Testis (tissue), 3 donors: ENCODE measurements around the gene SOCS6. TPM values are rescaled to one million over a fixed set of nuclear protein-coding genes. Genes with fewer than 3 reads are reported as not detected.
"Not testable (repeated sequence)": the region's sequence is repeated elsewhere in the genome, so short reads cannot be mapped to it uniquely, and the experiment has no call there.

Experiments
- DNase-seq: peaks from one replicate; pipeline ENCODE4 v3.0.0-alpha.2; 2019
- H3K27ac ChIP-seq, 2 donors: fragments of 200-600 bp; sonication (generic); one replicate each; pipeline ENCODE4 v1.5.1; 2019
- H3K27me3 ChIP-seq: fragments of 200-600 bp; sonication (generic); one replicate; pipeline ENCODE4 v1.5.1; 2019
- H3K36me3 ChIP-seq: fragments of 200-600 bp; sonication (generic); one replicate; pipeline ENCODE4 v1.5.1; 2017; ENCODE audit warnings: low read depth; ENCODE audit errors: missing control alignments
- H3K4me1 ChIP-seq: fragments of 200-600 bp; sonication (generic); one replicate; pipeline ENCODE4 v1.5.1; 2019
- H3K4me3 ChIP-seq, 2 donors: fragments of 200-600 bp; sonication (generic); one replicate each; pipeline ENCODE4 v1.5.1; 2017 to 2019
- H3K9me3 ChIP-seq: fragments of 200-600 bp; sonication (generic); one replicate; pipeline ENCODE4 v1.5.1; 2017
- POLR2A ChIP-seq: fragments of 450-650 bp; IDR thresholded peaks from one replicate; pipeline ENCODE4 v1.6.1; 2017; ENCODE audit warnings: antibody characterized with exemption, mild to moderate bottlenecking, moderate library complexity
- WGBS, 2 donors: methylation state at CpG; one replicate each; pipeline ENCODE4 v1.1.5; 2018; 5-methylcytosine and 5-hydroxymethylcytosine counted together
- intact Hi-C: fragments of 100-400 bp; cut with DNase I; formaldehyde crosslinking; loops from one replicate; pipeline ENCODE4 v1.15.1; 2023; ENCODE audit warnings: low total_unique reads
- polyA plus RNA-seq: library from polyadenylated mRNA; stranded (reverse); fragments of 350-450 nt; fragmentation: Illumina TruSeq; extraction: RNeasy Lipid Tissue Mini Kit (QIAGEN cat#74804); gene quantifications from one replicate; pipeline ENCODE4 v1.2.3, GENCODE V29; 2014; ENCODE audit warnings: low read depth, low replicate concordance; ENCODE audit not compliant: insufficient read depth
- total RNA-seq, 2 donors: library from RNA; depleted of rRNA; stranded (reverse); fragments of >200 nt; gene quantifications; one replicate each; pipeline ENCODE4 v1.2.3, GENCODE V29; 2016
- TF ChIP-seq, protein P1 (sequence below), 3 experiments: fragments of 450-650 bp in 2 of 3; fragments of 200-600 bp in 1 of 3; sonication (generic) in 1 of 3; IDR thresholded peaks; one replicate each; pipeline ENCODE4 v1.5.1; 2016 to 2019; ENCODE audit warnings: antibody characterized with exemption in 3 of 3, mild to moderate bottlenecking in 2 of 3, moderate library complexity in 1 of 3

Gene SOCS6
- total and polyA plus RNA-seq, 3 donors from 2014 or later: 12.7 to 22.9 (median 20.9) TPM

- intact Hi-C loops: no loop called here
- no peak for TF ChIP-seq POLR2A
- TF ChIP-seq, protein P1, sequence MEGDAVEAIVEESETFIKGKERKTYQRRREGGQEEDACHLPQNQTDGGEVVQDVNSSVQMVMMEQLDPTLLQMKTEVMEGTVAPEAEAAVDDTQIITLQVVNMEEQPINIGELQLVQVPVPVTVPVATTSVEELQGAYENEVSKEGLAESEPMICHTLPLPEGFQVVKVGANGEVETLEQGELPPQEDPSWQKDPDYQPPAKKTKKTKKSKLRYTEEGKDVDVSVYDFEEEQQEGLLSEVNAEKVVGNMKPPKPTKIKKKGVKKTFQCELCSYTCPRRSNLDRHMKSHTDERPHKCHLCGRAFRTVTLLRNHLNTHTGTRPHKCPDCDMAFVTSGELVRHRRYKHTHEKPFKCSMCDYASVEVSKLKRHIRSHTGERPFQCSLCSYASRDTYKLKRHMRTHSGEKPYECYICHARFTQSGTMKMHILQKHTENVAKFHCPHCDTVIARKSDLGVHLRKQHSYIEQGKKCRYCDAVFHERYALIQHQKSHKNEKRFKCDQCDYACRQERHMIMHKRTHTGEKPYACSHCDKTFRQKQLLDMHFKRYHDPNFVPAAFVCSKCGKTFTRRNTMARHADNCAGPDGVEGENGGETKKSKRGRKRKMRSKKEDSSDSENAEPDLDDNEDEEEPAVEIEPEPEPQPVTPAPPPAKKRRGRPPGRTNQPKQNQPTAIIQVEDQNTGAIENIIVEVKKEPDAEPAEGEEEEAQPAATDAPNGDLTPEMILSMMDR (IDR thresholded peaks at IDR 0.05): no peak
- DNase-seq: no peak
- Histone ChIP-seq H3K4me1 (peaks cover 17% of the 10 kb centered on the region), H3K9me3 (no peaks in the 10 kb centered on the region), H3K27ac (no peak overlapping the region), H3K4me3 (no peak overlapping the region), H3K36me3 (no peaks in the 10 kb centered on the region), H3K27me3 (no peaks in the 10 kb centered on the region)
- 88% methylated on average over 5 of the region's 5 CpGs for WGBS, 2 donors
These were observed 47.3 kb downstream of the SOCS6 start for GRCh38 chr18:70335892-70336726.

- Histone ChIP-seq H3K4me1 (peaks cover 10% of the 10 kb centered on the region), H3K27me3 (no peaks in the 10 kb centered on the region), H3K36me3 (no peaks in the 10 kb centered on the region), H3K9me3 (no peaks in the 10 kb centered on the region), H3K4me3 (no peak overlapping the region), H3K27ac (no peak overlapping the region)
- no peak for DNase-seq
- 88 to 92% methylated on average over 4 of the region's 4 CpGs for WGBS, 2 donors
- TF ChIP-seq, protein P1 (IDR thresholded peaks at IDR 0.05): no peak
- no peak for TF ChIP-seq POLR2A
- intact Hi-C loops: no loop called here
These were observed 48.5 kb downstream of the SOCS6 start for GRCh38 chr18:70337139-70337972.

DNA sequence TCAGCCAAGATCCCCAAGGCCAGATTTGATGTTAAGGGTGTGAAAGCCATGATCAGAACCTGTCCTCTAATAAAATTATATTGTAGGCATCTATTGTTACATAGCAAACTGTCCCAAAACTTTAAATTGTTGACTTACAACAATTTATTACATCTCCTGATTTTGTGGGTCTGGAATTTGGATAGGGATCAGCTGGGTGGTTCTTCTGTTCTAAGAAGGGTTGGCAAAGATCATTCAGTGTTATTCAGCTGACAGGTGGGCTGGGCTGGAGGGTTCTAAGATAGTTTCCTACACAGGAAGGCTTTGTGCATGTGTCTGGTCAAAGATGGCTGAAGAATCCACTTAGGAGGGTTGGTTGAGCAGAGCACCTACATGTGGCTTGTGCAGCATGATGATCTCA, 50.0 kb downstream of the SOCS6 start:
- Histone ChIP-seq H3K4me3 (no peak overlapping the region), H3K36me3 (no peaks in the 10 kb centered on the region), H3K9me3 (no peaks in the 10 kb centered on the region), H3K27ac (no peak overlapping the region), H3K27me3 (no peaks in the 10 kb centered on the region), H3K4me1 (no peaks in the 10 kb centered on the region)
- intact Hi-C loops: no loop called here
- DNase-seq: no peak
- TF ChIP-seq, protein P1 (IDR thresholded peaks at IDR 0.05): no peak
- no peak for TF ChIP-seq POLR2A

DNA sequence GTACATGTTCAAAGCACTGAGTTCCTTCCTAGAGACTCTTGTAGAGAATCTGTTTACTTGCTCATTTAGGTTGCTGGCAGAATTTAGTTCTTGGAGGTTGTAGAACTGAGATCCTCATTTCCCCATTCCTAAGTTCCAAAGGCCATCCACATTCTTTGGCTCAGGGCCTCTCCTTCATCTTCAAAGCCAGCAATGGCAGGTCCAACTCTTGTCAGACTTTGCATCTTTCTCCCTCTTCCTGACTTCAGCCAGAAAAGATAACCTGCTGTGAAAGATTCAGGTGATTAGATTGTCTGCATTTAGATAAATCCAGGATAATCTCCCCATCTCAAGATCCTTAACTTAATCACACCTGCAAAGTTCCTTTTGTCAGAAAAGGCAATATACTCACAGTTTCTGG, 51.1 kb downstream of the SOCS6 start:
- intact Hi-C loops: no loop called here
- Histone ChIP-seq H3K4me1 (no peaks in the 10 kb centered on the region), H3K4me3 (no peak overlapping the region), H3K27ac (no peak overlapping the region), H3K27me3 (no peaks in the 10 kb centered on the region), H3K36me3 (no peaks in the 10 kb centered on the region), H3K9me3 (no peaks in the 10 kb centered on the region)
- TF ChIP-seq POLR2A: no peak
- TF ChIP-seq, protein P1 (IDR thresholded peaks at IDR 0.05): no peak
- DNase-seq: no peak

DNA sequence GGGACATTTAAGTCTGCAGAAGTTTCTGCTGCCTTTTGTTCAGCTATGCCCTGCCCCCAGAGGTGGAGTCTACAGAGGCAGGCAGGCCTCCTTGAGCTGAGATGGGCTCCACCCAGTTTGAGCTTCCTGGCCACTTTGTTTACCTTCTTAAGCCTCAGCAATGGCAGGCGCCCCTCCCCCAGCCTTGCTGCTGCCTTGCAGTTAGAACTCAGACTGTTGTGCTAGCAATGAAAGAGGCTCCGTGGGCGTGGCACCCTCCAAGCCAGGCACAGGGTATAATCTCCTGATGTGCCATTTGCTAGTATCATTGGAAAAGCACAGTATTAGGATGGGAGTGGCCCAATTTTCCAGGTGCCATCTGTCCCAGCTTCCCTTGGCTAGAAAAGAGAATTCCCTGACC, 59.6 kb downstream of the SOCS6 start:
- H3K9me3 ChIP-seq, DNase-seq, H3K4me1 ChIP-seq, H3K27ac ChIP-seq, H3K27me3 ChIP-seq, intact Hi-C loops, H3K36me3 ChIP-seq, H3K4me3 ChIP-seq: not testable (repeated sequence)
- 90 to 100% methylated on average over 3 of the region's 3 CpGs for WGBS, 2 donors
